ENCODE measurements around the gene ANO1.
"Not testable (repeated sequence)": the region's sequence is repeated elsewhere in the genome, so short reads cannot be mapped to it uniquely, and the experiment has no call there.

Gene ANO1

DNA sequence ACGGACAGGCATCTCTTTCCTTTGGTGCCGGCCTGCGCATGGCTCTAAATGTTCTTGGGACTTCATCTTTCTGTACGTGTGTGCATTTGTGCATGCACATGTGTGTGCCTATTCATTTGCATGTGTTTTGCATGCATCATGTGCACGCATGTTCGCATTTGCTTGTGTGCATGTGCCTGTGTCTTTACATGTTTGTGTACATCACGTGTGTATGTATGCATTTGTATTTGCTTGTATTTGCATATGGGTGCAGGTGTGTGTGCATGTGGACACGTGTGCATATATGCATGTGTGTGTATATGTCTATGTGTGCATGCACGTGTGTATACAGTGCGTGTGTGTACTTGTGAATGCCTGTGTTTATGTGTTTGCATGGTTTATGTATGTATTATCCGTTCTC is 111.5 kb downstream of the ANO1 start:
- DNase-seq (ENCODE audit: low read depth in 2 of 2): no peak

DNA sequence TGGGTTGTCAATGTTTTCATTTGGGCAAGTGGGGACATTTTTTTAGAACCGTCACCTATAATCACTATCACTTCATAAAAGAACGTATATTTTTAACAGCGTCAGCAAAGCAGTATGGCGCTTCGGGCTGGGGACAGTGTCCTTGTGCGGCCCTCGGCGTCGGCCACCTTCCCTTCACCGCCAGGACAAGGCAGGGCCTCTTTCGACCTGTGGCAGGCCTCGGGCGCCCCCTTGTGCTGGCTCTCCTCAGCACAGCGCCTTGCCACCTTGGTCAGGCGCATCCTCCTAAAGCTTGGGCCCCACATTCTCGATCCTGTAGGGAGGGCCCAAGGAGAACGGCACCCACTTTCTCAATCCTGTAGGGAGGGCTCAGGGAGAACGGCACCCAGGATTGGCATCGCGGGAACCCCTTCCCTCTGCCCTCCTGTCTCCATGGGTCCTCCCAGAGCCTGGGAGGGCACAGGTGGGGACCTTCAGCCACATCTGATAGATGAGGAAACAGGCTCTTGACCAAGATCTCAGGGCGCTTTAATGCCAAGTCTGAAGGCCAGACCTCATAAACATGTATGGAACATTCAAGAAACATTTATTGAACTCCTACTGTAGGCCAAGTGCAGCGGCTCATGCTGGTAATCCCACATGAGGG is 113.5 kb downstream of the ANO1 start:
- peak in 1 of 2 experiments; percentile 55 for DNase-seq (ENCODE audit: low read depth in 2 of 2)

DNA sequence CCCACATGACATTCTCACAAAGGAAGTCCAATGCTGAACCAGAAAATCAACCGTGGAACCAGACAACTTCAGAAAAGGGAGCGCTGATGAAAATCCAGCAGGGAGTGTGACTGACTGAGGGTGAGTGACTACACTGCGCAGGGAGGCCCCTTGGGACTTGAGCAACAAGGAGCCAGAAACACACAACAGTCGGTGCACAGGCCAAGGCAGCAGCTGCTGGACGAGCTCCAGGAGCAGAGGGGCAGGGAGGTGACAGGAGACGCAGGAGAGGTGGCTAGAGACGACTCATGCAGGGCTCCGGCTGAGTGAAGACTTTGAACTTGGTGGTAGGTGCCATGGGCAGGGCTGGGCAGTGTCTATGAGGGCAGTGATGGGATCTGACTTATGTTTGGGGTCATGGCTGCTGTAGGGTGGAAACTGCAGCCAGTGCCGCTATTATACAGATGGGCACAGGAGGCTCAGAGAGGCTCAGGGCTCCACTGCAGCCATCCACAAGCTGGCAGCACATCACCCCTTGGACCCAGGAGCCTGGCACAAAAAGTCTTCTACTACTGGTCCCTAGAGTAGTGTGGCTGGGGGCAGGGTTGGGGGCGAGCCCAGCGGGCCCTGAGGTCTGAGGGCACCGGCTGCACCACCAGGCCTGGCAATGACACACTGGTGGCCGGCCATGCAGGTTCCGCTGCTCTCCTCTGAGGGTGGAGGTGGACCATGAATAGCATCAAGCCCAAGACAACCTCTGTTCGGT is 114.7 kb downstream of the ANO1 start:
- DNase-seq (ENCODE audit: low read depth in 2 of 2): no peak

DNA sequence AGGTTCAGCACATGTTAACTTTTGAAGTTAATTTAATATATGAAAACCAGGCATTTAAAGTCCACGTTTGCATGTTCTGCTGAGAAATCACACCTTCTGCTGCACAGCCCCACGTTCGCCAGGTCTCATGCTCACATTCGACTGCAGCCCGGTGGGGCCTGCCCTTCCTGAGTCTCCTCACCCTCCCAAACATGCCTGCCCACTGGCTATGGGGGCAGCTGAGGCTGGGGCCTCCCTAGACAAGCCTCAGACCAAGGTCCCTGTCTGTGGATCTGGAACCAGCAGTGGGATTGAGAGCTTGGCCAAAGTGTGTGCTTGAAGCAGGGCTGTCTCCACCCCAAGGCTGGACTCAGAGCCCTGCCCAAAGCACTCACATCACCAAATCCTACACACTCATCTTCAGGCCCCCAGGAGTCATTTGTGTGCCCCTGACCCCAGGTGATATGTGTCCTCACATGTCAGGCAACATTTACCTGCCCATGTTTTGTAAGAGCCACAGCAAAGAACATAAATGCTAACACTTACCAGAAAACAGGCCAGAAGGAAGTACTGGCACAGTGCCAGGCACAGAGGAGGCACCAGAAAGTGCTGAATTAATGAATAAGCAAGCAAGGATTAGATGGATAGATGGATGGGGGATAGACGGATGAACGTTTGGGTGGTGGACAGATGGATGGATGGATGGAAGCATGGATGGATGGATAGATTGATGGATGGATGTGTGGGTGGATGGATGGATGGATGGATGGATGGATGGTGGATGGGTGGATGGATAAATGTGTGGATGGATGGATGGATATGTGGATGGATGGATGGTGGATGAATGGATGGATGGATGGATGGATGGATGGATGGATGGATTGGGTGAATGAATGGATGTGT is 115.5 kb downstream of the ANO1 start:
- DNase-seq (ENCODE audit: low read depth in 2 of 2): no peak

DNA sequence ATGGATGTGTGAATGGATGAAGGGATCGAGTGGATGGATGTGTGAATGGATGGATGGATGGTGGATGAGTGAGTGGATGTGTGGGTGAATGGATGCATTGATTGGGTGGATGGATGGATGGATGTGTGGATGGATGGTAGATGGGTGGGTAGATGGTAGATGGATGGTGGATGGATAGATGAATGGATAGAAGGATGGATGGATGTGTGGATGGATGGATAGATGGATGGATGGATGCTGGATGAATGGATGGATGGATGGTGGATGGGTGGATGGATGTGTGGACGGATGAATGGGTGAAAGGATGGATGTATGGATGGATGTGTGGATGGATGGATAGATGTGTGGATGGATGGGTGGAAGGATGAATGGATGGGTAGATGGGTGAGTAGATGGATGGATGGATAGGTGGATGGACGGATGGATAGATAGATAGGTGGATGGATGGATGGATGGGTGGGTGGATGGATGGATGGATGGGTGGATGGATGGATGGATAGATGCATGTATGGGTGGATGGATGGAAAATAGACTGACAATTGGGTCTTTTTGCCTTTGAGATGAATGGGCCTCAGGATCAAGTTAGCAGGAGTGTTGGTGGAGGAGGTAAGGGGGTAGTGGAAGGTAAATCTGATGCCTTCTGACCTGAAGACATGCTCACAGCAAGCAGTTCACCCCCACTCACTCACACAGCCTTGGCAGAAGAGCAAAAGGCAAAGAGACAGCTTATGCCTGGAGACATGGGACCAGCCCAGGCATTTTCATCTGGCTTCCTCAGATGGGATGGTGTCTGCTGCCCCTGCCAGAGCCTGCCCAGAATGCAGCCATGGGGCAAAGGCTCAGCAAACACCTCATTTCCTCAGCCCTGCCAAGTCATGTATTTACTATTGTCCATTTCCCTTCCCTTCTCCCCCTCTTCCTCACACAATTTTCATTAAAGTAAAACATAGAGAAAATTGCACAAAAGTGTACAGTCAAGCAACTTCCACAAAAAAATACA is 117.0 kb downstream of the ANO1 start:
- no peak for DNase-seq (ENCODE audit: low read depth in 2 of 2)

DNA sequence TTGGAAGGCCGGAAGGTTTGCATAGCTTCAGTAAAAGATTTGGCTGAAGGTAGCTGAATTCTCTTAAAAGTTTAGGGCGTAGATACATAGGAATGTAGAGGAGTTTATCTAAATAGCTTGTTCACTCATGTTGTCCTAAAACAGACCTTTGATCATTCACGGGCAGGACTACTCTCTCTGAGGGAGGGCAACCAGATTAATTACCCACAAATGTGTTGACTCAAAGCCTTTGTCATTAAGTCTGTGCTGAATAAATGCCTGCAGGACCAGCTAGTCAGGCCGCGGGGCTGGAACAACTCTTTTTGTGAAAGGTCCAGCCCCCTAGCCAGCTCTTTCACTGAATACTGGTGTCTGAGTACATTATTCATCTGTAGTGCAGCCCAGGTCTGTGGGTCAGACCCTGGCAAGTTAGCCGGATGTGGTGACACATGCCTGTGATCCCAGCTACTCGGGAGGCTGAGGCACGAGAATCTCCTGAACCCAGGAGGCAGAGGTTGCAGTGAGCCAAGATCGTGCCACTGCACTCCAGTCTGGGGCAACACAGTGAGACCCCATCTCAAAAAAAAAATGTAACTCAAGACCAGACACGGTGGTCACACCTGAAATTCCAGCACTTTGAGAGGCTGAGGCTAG is 122.2 kb downstream of the ANO1 start:
- DNase-seq (ENCODE audit: low read depth in 2 of 2): no peak

DNA sequence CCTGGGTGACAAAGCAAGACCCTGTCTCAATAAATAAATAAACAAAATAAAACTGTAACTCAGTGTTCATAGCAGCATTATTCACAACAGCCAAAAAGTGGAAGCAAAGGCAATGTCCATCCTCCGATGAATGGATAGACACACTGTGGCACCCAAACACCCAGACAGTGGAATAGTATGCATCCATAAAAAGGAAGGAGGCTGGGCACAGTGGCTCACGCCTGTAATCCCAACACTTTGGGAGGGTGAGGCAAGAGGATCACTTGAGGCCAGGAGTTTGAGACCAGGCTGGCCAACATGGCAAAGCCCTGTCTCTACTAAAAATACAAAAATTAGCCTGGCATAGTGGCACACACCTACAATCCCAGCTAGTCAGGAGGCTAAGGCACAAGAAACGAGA is 122.9 kb downstream of the ANO1 start:
- DNase-seq (ENCODE audit: low read depth in 2 of 2): not testable (repeated sequence)

DNA sequence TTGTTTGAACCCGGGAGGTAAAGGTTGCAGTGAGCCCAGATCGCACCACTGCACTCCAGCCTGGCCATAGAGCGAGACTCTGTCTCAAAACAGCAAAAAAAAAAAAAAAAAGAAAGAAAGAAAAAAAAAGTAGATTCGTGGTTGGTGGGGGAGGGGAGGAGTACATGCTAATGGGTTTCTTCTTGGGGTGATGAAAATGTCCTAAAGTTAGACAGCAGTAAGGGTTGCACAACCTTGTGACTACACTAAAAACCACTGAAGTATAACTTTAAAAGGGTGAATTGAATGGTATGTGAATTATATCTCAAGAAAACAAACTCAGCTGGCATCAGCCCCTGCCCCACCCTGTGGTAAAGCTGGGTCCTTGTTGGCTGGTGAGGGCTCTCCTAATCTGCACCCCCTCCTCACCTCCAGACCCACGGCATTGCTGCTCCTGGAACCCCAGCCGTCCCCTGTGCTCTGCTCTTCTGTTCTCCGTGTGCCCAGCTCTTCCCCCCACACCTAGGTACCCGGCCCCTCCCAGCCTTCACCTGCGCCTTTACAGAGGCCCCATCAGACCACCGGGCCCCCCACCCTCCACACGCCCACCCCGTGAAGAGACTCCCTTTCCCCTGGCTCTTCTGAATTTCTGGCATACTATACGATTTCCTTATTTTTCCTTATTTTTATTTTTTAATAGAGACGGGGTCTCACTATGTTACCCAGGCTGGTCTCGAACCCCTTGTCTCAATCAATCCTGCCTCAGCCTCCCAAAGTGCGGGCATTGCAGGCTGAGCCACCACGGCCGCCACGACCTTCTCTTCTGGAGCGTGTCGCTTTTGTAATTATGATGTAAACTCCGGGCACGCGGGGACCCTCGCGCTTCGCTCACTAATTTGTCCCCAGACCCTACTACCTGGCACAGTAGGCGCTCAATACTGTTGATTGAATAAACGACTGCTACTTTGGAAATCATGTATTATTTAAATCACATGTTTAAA is 124.1 kb downstream of the ANO1 start:
- DNase-seq (ENCODE audit: low read depth in 2 of 2): no peak

DNA sequence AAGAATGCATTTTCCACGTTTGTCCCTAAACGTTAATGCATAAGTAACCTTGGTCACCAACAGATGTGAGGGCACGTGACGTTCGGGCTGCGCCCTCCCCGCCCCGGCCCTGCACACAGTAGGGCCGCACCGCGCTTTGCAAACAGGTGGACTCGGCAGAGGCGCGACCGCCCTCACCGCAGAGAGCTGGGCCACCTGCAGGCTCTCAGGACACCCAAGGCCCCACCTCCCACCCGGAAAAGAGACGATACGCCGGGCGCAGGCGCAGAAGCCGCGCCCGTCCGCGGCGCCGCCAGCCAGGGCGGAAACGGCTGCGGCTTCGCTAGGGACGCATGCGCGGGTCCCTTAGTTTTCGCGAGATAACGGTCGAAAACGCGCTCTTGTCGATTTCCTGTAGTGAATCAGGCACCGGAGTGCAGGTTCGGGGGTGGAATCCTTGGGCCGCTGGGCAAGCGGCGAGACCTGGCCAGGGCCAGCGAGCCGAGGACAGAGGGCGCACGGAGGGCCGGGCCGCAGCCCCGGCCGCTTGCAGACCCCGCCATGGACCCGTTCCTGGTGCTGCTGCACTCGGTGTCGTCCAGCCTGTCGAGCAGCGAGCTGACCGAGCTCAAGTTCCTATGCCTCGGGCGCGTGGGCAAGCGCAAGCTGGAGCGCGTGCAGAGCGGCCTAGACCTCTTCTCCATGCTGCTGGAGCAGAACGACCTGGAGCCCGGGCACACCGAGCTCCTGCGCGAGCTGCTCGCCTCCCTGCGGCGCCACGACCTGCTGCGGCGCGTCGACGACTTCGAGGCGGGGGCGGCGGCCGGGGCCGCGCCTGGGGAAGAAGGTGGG is 125.0 kb downstream of the ANO1 start, which contains the start of gene FADD:
TSS of gene FADD (plus strand) at position 377 of the 831 bp plus-strand sequence. CDS start at position 541, 164 bp downstream.
- peak; percentile 82 to 83 for DNase-seq (ENCODE audit: low read depth in 2 of 2)

DNA sequence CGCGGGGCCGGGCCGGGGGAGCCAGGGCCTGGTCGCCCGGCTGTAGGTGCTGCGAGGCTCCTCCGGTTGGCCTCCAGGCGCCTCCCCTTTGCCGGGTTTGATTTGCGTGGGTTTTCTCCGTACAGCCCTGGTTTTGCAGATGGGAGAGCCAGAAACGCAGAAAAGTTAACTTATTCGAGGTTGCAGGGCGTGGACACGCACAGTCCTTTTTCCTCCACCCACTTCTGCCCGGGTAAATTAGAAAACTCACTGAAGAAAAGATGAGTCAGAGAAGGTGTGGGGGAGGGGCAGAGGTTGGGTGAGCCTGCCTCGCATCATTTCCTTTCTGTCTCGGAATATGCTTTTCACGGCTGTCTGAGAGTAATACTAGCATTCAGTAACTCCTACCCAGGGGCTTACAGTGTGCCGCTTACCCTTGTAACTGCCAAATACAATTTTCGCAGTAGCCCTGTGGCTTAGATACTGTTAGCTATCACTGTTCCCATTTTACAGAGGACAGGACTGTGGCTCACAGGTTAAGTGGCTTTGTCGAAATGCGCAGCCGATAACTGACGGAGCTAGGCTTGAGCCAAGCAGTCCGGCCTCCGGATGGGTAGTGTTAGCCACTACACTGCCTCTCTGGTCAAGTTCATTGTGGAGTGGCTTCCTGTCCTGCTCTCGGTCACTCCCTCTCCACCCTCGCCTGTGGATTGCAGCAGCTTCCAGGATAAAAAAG is 125.8 kb downstream of the ANO1 start:
- peak; percentile 76 to 90 for DNase-seq (ENCODE audit: low read depth in 2 of 2)

DNA sequence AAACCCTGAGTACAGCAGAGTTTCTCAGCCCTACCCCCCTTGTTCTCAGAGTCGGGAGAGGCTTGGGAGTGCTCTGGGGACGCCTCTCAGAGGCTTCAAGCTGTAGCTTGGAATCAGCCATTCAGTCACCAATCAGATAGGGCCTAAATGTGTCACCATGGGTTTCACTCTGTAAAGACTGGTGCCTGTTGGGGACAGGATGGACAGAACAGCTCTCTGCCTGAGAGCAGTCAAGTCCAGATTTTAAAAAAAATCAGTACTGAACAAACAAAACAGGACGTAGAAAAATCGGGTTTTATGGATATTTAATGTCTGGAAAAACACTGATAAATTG is 126.3 kb downstream of the ANO1 start:
- no peak for DNase-seq (ENCODE audit: low read depth in 2 of 2)

DNA sequence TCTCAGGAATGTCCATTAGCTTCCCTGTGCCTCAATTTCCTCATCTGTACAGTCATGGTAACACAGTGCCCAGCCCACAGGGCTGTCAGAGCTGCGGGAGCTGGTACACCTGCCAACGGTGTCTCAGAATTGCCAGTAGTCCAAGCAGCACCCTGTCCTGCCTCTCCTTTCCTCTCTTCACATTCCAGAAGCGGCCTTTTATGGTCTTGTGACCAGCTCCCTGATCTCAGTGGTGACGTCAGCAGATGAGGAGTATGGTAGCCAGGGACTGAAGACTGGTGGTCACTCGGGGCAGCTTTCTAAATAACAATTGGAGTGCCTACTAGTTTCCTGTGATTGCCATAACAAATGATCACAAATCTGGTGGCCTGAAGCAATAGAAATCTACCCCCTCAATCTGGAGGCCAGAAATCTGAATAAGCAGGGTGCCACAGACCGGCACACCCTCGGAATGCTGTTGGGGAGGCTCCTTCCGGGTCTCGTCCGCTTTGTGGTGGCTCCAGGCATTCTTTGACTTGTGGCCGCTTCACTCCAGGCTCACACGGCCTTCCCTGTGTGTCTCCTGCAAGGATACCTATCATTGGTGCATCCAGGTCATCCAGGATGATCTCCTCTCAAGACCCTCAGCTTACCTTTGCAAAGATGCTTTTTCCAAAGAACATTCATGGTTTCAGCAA is 127.1 kb downstream of the ANO1 start:
- DNase-seq (ENCODE audit: low read depth in 2 of 2): no peak

DNA sequence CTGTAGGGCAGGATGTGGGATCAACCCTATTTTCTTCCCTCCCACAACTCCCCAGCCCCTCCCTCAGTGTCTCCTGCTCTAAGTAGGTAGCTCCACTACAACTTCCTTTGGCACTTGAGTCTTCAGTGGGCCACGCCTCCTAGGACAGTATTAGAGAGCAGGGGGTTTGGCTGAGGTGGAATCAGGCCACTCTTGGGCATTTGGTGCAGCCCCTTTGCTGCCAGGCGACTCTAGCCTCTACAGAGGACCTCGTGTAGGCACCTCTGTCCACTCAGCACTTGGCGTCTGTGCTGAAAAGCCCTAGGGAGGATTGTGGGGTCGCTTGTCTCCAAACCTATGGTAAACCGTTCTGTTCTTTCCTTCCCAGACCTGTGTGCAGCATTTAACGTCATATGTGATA is 127.6 kb downstream of the ANO1 start:
- DNase-seq (ENCODE audit: low read depth in 2 of 2): no peak

DNA sequence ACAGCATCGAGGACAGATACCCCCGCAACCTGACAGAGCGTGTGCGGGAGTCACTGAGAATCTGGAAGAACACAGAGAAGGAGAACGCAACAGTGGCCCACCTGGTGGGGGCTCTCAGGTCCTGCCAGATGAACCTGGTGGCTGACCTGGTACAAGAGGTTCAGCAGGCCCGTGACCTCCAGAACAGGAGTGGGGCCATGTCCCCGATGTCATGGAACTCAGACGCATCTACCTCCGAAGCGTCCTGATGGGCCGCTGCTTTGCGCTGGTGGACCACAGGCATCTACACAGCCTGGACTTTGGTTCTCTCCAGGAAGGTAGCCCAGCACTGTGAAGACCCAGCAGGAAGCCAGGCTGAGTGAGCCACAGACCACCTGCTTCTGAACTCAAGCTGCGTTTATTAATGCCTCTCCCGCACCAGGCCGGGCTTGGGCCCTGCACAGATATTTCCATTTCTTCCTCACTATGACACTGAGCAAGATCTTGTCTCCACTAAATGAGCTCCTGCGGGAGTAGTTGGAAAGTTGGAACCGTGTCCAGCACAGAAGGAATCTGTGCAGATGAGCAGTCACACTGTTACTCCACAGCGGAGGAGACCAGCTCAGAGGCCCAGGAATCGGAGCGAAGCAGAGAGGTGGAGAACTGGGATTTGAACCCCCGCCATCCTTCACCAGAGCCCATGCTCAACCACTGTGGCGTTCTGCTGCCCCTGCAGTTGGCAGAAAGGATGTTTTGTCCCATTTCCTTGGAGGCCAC is 128.3 kb downstream of the ANO1 start:
- no peak for DNase-seq (ENCODE audit: low read depth in 2 of 2)

DNA sequence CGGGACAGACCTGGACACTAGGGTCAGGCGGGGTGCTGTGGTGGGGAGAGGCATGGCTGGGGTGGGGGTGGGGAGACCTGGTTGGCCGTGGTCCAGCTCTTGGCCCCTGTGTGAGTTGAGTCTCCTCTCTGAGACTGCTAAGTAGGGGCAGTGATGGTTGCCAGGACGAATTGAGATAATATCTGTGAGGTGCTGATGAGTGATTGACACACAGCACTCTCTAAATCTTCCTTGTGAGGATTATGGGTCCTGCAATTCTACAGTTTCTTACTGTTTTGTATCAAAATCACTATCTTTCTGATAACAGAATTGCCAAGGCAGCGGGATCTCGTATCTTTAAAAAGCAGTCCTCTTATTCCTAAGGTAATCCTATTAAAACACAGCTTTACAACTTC is 128.9 kb downstream of the ANO1 start:
- DNase-seq (ENCODE audit: low read depth in 2 of 2): no peak

DNA sequence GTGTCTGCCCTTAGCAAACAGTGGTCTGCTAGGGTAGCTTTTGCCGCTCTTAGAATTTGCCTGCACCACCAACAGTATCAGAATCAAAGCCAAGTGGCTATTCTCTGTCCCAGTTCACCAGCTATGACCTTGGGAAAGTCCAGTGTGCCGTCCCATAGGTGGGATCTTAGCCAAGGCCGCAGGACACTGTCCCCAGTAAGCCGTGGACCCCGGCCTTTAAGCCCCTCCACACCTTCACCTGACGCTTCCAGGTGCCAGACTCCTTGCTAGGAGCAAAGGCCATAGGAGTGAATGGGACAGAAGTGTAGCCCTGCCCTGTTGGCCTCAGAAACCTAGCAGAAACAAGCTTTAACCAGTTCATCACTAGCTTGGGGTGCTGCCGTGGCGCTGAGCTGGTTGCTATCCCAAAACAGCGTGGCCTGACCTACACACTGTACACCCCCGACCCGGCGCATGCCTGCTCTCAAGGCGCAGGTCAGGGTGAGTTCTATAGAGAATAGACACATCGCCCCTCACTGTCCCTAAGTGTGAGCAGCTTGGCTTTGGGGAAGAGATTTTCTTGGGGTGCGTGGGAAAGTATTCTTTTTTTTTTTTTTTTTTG is 129.5 kb downstream of the ANO1 start:
- DNase-seq (ENCODE audit: low read depth in 2 of 2): no peak

Data from stimulated activated CD4-positive, alpha-beta T cell treated with anti-CD3 and anti-CD28 coated beads, Interleukin-12 subunit alpha, Interleukin-12 subunit beta, amount 100 ng/mL, for 24 hours (primary cell).